ENCODE measurements around the gene ANGPT4. TPM values are rescaled to one million over a fixed set of nuclear protein-coding genes. Genes with fewer than 3 reads are reported as not detected.

ANGPT4 gene
- total RNA-seq, 2 donors from 2014 or later, result 0.11 TPM; not detected in 1

DNA sequence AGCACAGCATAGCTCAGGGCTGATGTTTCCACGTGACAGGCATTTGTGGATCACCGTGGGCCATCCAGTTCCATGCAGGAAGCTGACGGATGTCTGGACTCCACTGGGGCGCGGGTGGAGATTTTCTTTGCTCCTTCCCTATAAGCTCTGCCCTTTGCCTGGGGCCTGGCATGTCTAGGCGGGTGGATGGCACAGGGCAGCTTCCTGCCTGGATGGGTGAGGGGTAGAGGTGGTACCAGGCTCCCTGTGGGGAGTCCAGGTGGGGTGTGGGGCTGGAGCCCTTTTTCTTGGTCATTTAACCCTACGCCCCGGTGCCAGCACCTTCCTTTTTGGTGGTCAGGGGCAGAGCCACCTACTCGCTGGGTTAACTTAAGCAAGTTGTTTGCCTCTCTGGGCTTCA is 72.2 kb downstream of the ANGPT4 start:
- peaks cover 0 to 38% of the 10 kb centered on the region in 2 donors for H3K4me1 ChIP-seq
- TF ChIP-seq, protein P1, sequence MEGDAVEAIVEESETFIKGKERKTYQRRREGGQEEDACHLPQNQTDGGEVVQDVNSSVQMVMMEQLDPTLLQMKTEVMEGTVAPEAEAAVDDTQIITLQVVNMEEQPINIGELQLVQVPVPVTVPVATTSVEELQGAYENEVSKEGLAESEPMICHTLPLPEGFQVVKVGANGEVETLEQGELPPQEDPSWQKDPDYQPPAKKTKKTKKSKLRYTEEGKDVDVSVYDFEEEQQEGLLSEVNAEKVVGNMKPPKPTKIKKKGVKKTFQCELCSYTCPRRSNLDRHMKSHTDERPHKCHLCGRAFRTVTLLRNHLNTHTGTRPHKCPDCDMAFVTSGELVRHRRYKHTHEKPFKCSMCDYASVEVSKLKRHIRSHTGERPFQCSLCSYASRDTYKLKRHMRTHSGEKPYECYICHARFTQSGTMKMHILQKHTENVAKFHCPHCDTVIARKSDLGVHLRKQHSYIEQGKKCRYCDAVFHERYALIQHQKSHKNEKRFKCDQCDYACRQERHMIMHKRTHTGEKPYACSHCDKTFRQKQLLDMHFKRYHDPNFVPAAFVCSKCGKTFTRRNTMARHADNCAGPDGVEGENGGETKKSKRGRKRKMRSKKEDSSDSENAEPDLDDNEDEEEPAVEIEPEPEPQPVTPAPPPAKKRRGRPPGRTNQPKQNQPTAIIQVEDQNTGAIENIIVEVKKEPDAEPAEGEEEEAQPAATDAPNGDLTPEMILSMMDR (IDR thresholded peaks at IDR 0.05), result no peak
- no peaks in the 10 kb centered on the region for H3K27me3 ChIP-seq
- H3K4me3 ChIP-seq, result no peak overlapping the region
- no peaks in the 10 kb centered on the region for H3K36me3 ChIP-seq
- H3K27ac ChIP-seq, result no peak overlapping the region
- DNase-seq (ENCODE audit: low spot score), result no peak
- no peaks in the 10 kb centered on the region for H3K9me3 ChIP-seq

DNA sequence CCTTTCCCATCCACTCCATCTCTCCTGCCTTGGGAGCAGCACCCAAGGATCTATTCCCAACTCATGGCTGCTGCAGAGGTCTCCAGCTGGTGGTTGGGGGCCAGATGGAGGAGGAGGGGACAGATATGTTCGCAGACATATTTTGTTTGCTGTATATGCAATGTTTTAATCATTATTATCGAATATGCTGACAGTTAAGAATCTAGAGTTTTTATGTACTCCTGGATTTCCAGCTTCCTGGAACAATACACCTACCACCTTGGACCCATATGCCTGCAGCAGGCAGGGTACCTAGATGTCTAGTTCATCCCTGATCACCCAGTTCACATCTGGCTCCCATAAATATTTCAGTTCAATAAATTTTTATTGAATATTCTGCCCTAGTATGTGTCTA is 73.6 kb downstream of the ANGPT4 start:
- TF ChIP-seq, protein P1 (IDR thresholded peaks at IDR 0.05), result no peak
- Histone ChIP-seq H3K27ac (no peak overlapping the region), H3K9me3 (peaks cover 0 to 6% of the 10 kb centered on the region in 2 donors), H3K36me3 (no peaks in the 10 kb centered on the region), H3K4me1 (peaks cover 0 to 38% of the 10 kb centered on the region in 2 donors), H3K27me3 (no peaks in the 10 kb centered on the region), H3K4me3 (no peak overlapping the region)
- no peak for DNase-seq (ENCODE audit: low spot score)

DNA sequence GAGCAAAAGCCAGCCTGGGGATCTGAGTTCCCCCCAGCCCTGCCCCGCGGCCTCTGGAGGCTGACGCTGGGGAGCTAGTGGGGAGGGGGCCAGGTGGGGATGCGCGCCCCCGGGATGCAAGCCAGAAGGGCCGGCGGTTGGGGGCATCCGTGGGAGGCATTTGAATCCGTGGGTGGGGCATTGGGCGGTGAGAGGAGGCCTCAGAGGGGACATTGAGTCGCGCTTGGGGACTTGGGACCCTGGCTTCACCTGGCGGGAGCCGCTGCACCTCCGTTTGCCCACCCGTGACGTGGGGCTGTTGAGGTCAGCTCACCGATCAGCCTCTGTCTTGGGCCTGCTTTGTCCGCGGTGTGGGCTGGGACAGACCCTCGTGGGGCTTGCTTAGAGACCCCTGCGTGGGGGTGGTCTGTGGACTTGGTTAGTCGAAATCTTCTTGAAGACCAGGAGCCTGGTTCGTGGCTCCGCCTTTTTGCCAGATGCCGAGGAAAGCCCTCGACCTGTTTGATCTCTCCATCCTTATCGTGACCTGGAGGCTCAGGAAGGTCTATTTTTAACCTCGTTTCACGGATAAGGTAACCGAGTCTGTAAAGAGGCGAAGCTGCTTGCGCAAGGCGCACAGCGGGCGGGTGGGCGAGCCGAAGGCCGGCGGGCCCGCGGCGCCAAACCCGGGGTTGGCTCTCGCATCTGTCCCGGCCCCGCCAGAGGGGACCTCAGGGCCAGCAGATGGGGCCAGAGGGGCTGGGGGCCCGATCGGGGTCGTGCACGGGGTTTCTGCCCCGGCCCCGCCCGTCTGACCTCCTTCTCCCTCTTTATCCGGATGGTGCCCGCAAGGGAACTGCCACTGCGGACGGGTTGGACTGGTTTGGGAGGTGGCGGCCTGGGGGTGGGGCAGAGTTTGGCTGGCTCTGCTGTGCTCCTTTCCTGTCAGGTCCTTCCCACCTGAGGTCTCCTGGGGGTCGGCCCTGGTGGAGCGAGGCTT is 74.3 kb downstream of the ANGPT4 start:
- TF ChIP-seq, protein P1 (IDR thresholded peaks at IDR 0.05), result no peak
- Histone ChIP-seq H3K9me3 (peaks cover 0 to 6% of the 10 kb centered on the region in 2 donors), H3K27me3 (no peaks in the 10 kb centered on the region), H3K36me3 (no peaks in the 10 kb centered on the region), H3K4me3 (peak overlapping the region; percentile 40 to 54), H3K27ac (no peak overlapping the region), H3K4me1 (peaks cover 0 to 38% of the 10 kb centered on the region in 2 donors)
- DNase-seq (ENCODE audit: low spot score), result no peak

DNA sequence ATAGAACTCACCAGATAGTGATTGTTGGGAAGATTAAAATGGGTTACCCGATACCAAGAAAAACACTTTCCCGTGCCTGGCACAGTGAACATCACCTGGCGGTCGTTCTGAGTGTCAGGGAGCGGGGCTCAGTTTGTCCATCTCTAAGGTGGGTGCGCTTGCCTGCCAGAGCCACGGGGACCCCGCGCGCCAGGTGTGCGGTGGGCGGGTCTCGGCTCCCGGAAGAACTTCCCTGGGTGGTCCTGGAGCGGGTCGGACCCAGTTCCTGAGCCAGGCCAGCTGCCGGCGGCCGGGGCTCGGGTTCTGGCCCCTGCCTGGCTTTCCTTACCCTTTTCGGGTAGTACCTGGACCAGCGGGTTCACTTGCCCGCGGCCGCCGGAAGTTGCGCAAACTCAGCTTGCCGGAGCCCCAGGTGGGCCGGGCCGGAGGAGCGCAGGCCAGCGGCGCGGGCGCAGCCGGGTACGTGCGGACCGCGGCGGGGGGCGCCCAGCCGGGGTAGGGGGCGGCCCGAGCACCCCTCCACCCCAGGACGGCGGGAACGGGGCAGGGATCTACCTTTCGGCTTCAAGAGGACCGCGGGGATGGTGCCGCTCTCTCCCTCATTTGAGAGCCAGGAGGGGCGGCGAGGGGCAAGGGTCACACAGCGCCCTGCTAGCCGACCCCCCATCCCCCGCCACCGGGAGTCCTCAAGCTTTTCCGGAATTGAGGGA is 75.1 kb downstream of the ANGPT4 start:
- H3K9me3 ChIP-seq, result peaks cover 0 to 6% of the 10 kb centered on the region in 2 donors
- TF ChIP-seq, protein P1 (IDR thresholded peaks at IDR 0.05), result no peak
- no peak overlapping the region for H3K27ac ChIP-seq
- H3K27me3 ChIP-seq, result no peaks in the 10 kb centered on the region
- H3K4me3 ChIP-seq, result peak overlapping the region; percentile 40 to 54
- peaks cover 0 to 40% of the 10 kb centered on the region in 2 donors for H3K4me1 ChIP-seq
- H3K36me3 ChIP-seq, result no peaks in the 10 kb centered on the region
- DNase-seq (ENCODE audit: low spot score), result no peak

DNA sequence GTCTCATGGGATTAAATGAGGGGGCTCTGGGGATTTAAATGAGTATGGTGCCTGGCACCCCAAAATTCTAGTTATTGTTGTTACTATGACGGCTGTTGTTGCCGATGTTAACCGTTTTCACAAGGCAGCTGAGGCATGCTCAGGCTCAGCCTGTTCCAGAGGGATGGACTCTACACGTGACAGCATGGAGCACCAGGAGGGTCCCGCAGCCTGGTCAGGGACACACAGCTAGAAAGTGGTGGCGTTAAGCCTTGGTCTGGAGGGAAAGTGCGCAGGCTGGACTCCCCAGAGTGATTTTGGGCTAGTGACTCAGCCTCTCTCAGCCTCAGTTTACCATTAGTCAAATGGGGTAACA is 75.7 kb downstream of the ANGPT4 start:
- Histone ChIP-seq H3K4me1 (peaks cover 0 to 40% of the 10 kb centered on the region in 2 donors), H3K27me3 (no peaks in the 10 kb centered on the region)

More for the DNA sequence above, 75.7 kb downstream of the ANGPT4 start:
- peaks cover 0 to 6% of the 10 kb centered on the region in 2 donors for H3K9me3 ChIP-seq
- peak overlapping the region in 1 of 2 donors; percentile 54 for H3K4me3 ChIP-seq
- H3K36me3 ChIP-seq, result no peaks in the 10 kb centered on the region
- H3K27ac ChIP-seq, result no peak overlapping the region
- DNase-seq (ENCODE audit: low spot score), result no peak
- TF ChIP-seq, protein P1 (IDR thresholded peaks at IDR 0.05), result no peak
